Activated naive CD4-positive, alpha-beta T cell treated with anti-CD3 and anti-CD28 coated beads, Interleukin-2, amount 10 ng/mL, durations not matched to agents 7 days and 5 days (primary cell): ENCODE measurements around the gene PTPRE.

Experiments
- CTCF ChIA-PET: fragments of 350-600 bp; sonication (Branson Sonifier 250); formaldehyde crosslinking; loops from one replicate; lab custom pipeline; 2021; ENCODE audit warnings: antibody characterized with exemption; lab: Charles Lee
- DNase-seq: peaks from one replicate; pipeline ENCODE4 v3.0.0-alpha.2; 2020
- H3K27ac Mint-ChIP-seq: one replicate; pipeline ENCODE4 v1.8.0; 2021; ENCODE audit warnings: mild to moderate bottlenecking, moderate library complexity, mixed read lengths
- H3K27me3 Mint-ChIP-seq: one replicate; pipeline ENCODE4 v1.8.0; 2021; ENCODE audit warnings: mild to moderate bottlenecking, mixed read lengths
- H3K36me3 Mint-ChIP-seq: one replicate; pipeline ENCODE4 v1.8.0; 2021; ENCODE audit warnings: mixed read lengths
- H3K4me1 Mint-ChIP-seq: one replicate; pipeline ENCODE4 v1.8.0; 2021; ENCODE audit warnings: mixed read lengths
- H3K4me3 Mint-ChIP-seq: one replicate; pipeline ENCODE4 v1.8.0; 2021; ENCODE audit warnings: mild to moderate bottlenecking, moderate library complexity, mixed read lengths
- H3K9me3 Mint-ChIP-seq: one replicate; pipeline ENCODE4 v1.8.0; 2021; ENCODE audit warnings: mixed read lengths

Gene PTPRE

DNA sequence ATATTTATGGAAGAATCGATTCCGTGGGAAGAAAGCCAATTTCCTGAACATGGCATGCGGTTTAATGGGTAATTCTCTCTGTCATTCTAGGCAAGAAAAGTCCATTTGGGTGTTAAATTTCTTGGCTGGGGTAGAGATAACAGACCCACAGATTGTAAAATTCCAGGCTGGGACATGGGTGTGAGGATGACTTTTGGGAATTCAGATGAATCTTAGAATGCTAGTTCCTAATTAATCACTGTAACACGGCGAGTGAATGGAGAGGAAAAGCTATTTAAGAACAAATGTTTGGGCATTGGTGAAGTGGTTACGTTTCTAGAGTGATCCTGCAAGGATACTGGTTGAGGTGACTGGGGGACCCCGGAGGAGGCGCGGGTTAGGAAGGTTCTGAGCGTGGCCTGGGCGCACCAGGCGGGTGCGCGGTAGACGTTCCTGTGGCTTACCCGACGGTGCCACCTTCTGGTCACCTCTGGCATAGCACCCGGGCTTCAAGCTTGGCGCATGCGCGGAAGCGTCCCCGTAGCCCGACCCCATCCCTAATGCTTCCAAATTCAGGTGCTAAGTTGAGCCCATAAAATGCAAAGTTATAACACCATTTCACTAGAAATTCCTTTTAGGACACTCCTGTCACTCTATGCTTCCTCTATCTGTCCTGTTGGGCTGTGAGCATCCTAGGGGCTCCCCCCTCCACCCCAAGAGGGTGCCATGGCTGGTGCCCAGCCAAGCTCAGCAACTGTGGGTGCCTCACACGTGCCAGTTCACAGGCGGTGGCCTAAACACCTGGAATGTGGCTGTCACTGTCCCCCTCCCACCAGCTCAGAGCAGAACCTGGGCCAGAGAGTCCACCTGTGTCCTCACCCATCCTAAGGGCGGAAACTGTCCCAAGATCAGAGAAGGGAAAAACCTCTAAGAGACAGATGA, 104.4 kb downstream of the PTPRE start:
- Mint-ChIP-seq H3K9me3 (no peaks in the 10 kb centered on the region), H3K36me3 (no peaks in the 10 kb centered on the region), H3K4me3 (no peak overlapping the region)

DNA sequence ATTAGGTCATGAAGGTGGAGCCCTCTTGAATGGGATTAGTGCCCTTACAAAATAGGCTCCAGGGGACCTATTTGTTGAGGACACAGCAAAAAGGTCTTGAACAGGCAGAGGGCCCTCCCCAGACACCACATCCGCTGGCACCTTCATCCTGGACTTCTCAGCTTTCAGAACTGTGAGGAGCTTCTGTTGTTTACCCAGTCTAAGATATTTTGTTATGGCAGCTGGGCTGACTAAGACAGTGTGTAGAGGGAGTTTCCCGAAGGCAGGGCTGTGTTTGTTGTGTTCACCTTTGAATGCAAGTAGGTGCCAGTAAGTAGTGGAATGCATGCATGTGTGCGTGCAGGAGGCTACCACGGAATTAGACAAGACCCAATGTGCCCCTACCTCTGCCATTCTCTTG, 106.7 kb downstream of the PTPRE start:
- no peak for DNase-seq
- H3K4me1 Mint-ChIP-seq: peaks cover 14% of the 10 kb centered on the region
- H3K36me3 Mint-ChIP-seq: no peaks in the 10 kb centered on the region
- H3K27me3 Mint-ChIP-seq: peaks cover 21% of the 10 kb centered on the region
- CTCF ChIA-PET: interaction anchor here (0.7 to 10.0 kb wide), 7 partner anchors 22 to 1826 kb away, joined by 3 to 145 read pairs (median 12); partner anchors contain the start of gene PTPRE
- H3K4me3 Mint-ChIP-seq: no peak overlapping the region
- H3K9me3 Mint-ChIP-seq: no peaks in the 10 kb centered on the region
- H3K27ac Mint-ChIP-seq: no peak overlapping the region

More for the DNA sequence above, 104.4 kb downstream of the PTPRE start:
- Mint-ChIP-seq H3K27me3 (peaks cover 27% of the 10 kb centered on the region), H3K27ac (peak overlapping the region; percentile 26), H3K4me1 (peaks cover 9% of the 10 kb centered on the region)
- CTCF ChIA-PET: interaction anchor here (0.6 to 10.0 kb wide), 37 partner anchors 8 to 297 kb away, joined by 3 to 145 read pairs (median 4); partner anchors contain the start of gene PTPRE
- peak; percentile 88 for DNase-seq

DNA sequence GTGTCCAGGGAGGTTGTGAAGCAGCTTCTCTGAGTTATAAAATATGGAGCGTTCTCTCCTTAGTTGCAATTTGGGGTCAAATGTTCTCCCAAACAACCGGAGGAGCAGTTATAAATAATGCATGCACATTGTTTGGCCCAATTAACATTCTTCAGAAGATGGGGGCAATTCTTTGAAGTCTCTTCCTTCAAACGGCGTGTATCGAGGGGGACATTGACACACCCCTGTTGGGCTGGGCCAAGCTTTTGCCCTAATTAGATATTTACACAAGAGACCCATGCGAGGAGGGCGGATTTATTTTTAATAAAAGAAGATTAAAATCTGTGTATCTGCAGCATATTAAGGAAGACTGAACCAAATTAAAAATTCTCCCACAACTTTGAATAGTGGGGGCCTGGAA, 107.3 kb downstream of the PTPRE start:
- Mint-ChIP-seq H3K27ac (no peak overlapping the region), H3K4me1 (peaks cover 16% of the 10 kb centered on the region), H3K27me3 (peaks cover 20% of the 10 kb centered on the region), H3K4me3 (no peak overlapping the region), H3K9me3 (no peaks in the 10 kb centered on the region), H3K36me3 (no peaks in the 10 kb centered on the region)
- DNase-seq: no peak
- CTCF ChIA-PET: interaction anchor here (1.4 to 10.0 kb wide), 5 partner anchors 21 to 135 kb away, joined by 3 to 145 read pairs (median 12); partner anchors contain the start of gene PTPRE

DNA sequence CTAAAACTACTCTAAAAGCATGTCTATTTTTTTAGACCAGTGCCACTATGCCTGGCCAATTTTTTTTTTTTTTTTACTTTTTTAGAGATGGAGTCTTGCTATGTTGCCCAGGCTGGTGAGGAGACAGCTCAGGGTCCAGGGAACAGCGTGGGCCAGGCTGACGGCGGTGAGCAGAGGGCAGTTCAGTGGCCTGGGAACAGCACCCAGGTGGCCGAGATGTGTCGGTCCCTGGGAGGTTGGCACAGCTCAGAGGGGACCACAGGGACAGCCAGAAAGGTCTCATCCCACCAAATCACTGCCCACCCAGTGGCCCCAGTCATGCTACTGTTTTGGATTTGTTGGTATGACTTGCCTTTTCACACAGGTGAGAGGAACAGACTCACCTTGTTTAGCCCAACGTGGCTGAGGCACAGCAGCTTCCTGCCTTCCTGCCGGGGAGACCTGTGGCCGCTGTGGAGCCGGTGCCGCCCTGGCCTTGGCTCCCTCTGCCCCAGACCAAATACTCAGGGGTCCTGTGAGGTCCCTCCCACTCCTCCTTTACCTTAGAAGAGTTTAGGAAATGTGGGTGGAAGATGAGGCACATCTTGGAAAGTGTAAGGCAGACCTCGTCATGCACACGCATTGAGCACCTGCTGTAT, 109.6 kb downstream of the PTPRE start:
- H3K27ac Mint-ChIP-seq: no peak overlapping the region
- H3K36me3 Mint-ChIP-seq: no peaks in the 10 kb centered on the region
- peak; percentile 14 for DNase-seq
- no peaks in the 10 kb centered on the region for H3K9me3 Mint-ChIP-seq
- H3K27me3 Mint-ChIP-seq: peaks cover 6% of the 10 kb centered on the region
- CTCF ChIA-PET: interaction anchor here (1.3 to 10.0 kb wide), 5 partner anchors 19 to 110 kb away, joined by 3 to 145 read pairs (median 10); partner anchors contain the start of gene PTPRE
- H3K4me3 Mint-ChIP-seq: no peak overlapping the region
- peaks cover 11% of the 10 kb centered on the region for H3K4me1 Mint-ChIP-seq

DNA sequence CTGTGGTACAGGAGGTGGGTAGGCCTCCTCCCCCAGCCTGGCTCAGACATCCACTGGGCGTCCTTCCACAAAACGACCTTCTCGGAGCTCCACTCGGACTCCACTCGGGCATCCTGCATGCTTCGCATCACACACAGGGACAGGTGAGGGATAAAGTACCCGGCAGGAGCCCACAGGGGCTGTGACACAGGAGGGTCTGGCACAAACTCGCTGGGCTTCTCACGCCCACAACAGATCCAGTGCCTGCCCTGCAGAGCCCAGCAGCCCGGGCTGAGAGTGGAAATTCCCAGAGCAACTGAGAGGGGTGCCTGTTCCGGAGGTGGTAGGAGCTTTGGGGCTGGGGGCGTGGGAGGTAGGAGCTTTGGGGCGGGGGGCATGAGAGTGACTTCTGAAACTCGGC, 110.9 kb downstream of the PTPRE start:
- Mint-ChIP-seq H3K36me3 (no peaks in the 10 kb centered on the region), H3K27ac (no peak overlapping the region), H3K27me3 (peaks cover 6% of the 10 kb centered on the region), H3K4me3 (no peak overlapping the region), H3K4me1 (peaks cover 7% of the 10 kb centered on the region), H3K9me3 (no peaks in the 10 kb centered on the region)
- CTCF ChIA-PET: interaction anchor here (1.3 kb wide), 1 partner anchor 112 kb away, joined by 3 read pairs; the partner anchor contains the start of gene PTPRE
- DNase-seq: no peak

DNA sequence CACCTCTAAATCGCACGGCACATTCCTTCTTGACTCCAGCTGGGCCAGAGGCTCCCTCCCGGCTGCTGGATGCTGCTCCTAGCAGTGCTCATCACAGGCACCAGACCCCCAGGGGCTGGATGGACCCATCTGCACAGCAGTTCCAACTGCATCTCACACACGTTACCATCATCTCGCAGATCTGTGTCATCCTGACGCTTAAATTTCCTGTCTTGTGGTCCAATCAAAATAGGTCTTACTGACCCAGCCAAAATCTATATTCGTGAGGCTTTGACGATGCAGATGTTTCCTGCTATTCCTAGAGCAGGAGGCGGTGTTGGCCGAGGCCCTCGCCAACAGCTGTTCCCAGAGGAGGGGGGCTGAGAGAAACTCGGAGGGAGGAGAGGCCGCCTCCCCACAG, 111.3 kb downstream of the PTPRE start:
- peaks cover 6% of the 10 kb centered on the region for H3K27me3 Mint-ChIP-seq
- CTCF ChIA-PET: interaction anchor here (1.3 kb wide), 1 partner anchor 112 kb away, joined by 3 read pairs; the partner anchor contains the start of gene PTPRE
- no peaks in the 10 kb centered on the region for H3K36me3 Mint-ChIP-seq
- no peak overlapping the region for H3K4me3 Mint-ChIP-seq
- H3K4me1 Mint-ChIP-seq: peaks cover 7% of the 10 kb centered on the region
- H3K9me3 Mint-ChIP-seq: no peaks in the 10 kb centered on the region
- no peak overlapping the region for H3K27ac Mint-ChIP-seq
- no peak for DNase-seq

DNA sequence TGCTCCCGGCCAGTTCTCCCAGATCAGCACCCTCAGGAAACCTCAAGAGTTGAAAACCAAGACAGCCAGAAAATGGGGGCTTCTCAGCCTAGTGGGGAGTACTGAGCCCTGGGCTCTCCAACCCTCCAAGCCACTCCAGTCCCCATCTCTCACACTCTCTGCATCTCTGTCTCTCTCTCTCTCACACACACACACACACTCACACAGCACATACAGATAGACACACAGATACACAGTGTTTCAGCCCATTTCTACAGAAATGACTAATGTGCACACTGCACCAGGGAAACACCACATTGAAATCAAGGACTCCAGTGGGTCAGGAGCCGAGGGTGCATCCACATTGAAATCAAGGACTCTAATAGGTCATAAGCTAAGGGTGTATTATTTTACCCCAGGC, 111.8 kb downstream of the PTPRE start:
- CTCF ChIA-PET: interaction anchor here (1.1 to 4.3 kb wide), 2 partner anchors 8 to 50 kb away, joined by 4 to 14 read pairs; no protein-coding TSS in a partner anchor
- Mint-ChIP-seq H3K27me3 (peaks cover 6% of the 10 kb centered on the region), H3K4me3 (no peak overlapping the region), H3K27ac (no peak overlapping the region), H3K36me3 (no peaks in the 10 kb centered on the region), H3K4me1 (peaks cover 7% of the 10 kb centered on the region), H3K9me3 (no peaks in the 10 kb centered on the region)
- no peak for DNase-seq

DNA sequence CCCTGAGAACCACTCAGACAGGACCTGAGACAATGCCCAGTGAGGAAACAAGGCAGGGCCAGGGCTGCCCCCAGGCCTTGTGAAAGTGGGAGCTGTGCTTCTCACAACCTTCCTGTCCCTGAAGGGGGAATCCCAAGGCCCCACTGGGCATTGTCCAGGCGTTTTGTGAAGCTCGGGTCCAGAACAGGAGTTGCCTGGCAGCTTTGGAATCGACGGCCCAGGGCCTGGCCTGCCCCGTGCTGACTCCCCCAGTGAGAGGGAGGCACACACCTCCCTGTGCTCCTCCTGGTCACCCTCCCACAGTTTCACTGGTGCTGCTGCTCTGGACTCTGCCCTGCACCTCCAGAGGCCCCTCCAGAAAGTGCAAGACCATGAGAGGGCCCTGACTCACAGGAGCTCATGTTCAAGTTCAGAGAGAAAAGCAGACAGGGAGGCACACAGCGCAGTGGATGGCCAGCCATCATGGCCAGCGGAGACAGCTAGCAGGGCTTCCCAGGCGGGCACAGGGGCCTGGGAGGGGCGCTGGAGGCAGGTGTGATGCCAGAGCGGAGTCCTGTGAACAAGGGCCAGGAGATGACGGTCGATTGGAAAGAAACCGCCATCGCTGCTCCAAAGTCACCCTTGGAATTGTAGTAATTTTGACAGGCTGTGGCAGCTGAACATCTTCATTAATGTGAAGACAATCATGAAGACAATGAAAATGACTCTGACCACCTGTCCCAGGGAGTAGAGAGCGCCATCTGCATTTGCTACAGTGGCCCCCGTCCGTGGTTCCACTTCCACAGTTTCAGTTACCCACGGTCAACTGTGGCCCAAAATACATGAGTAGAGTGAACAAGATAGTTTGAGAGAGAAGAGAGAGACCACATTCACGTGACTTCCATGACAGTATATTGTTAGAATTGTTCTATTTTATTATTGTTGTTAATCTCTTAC, 115.6 kb downstream of the PTPRE start:
- no peak for DNase-seq
- H3K27me3 Mint-ChIP-seq: peaks cover 21% of the 10 kb centered on the region
- H3K9me3 Mint-ChIP-seq: no peaks in the 10 kb centered on the region
- H3K36me3 Mint-ChIP-seq: no peaks in the 10 kb centered on the region
- no peak overlapping the region for H3K4me3 Mint-ChIP-seq
- peaks cover 15% of the 10 kb centered on the region for H3K4me1 Mint-ChIP-seq
- CTCF ChIA-PET: interaction anchor here (1.7 to 4.3 kb wide), 2 partner anchors 12 to 46 kb away, joined by 8 to 14 read pairs; no protein-coding TSS in a partner anchor
- no peak overlapping the region for H3K27ac Mint-ChIP-seq

DNA sequence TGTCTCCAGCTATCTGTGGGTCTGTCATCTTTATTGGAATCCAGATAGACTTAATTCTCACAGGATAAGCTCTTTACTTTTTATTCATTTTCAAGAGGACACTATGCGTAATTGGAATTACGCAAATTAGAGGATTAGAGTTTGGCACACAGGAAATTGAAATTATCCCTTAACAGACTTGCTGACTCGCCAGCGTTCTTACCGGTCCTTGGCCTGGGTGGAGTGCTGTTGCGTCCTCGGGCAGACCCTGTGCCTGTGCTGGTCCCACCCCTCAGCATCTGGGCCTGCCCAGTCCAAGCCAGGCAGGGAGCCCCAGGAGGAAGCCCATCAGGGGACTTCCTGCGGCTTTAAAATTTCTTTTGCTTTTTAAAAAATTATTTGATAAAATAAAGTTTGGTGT, 117.5 kb downstream of the PTPRE start:
- no peaks in the 10 kb centered on the region for H3K9me3 Mint-ChIP-seq
- H3K27ac Mint-ChIP-seq: no peak overlapping the region
- peaks cover 11% of the 10 kb centered on the region for H3K4me1 Mint-ChIP-seq
- no peak for DNase-seq
- CTCF ChIA-PET: interaction anchor here (0.9 to 3.6 kb wide), 3 partner anchors 11 to 45 kb away, joined by 3 to 30 read pairs (median 5); no protein-coding TSS in a partner anchor
- H3K4me3 Mint-ChIP-seq: no peak overlapping the region
- no peaks in the 10 kb centered on the region for H3K36me3 Mint-ChIP-seq
- H3K27me3 Mint-ChIP-seq: peaks cover 28% of the 10 kb centered on the region

DNA sequence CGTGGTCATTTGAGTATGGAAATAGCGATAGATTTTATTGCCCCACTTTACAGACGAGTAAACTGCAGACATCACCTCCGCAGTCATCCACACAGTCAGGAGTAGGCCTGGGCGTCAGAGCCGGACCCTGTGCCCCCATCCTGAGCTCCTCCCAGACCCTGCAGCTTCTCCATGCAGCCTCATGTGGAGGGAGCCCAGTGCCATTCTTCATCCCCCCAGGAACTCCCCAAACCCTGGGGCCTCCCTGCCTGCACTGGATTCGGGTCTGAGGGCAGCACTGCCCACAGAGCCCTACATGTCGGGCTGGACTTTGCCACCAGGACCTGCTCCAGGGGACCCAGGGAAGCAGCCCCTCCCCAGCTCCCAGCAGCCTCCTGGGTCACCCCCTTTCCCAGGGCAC, 118.5 kb downstream of the PTPRE start:
- Mint-ChIP-seq H3K27ac (no peak overlapping the region), H3K4me1 (peaks cover 11% of the 10 kb centered on the region), H3K4me3 (no peak overlapping the region), H3K9me3 (no peaks in the 10 kb centered on the region), H3K36me3 (no peaks in the 10 kb centered on the region), H3K27me3 (peaks cover 31% of the 10 kb centered on the region)
- CTCF ChIA-PET: interaction anchor here (0.8 to 3.6 kb wide), 2 partner anchors 10 to 44 kb away, joined by 4 to 30 read pairs; no protein-coding TSS in a partner anchor
- no peak for DNase-seq

DNA sequence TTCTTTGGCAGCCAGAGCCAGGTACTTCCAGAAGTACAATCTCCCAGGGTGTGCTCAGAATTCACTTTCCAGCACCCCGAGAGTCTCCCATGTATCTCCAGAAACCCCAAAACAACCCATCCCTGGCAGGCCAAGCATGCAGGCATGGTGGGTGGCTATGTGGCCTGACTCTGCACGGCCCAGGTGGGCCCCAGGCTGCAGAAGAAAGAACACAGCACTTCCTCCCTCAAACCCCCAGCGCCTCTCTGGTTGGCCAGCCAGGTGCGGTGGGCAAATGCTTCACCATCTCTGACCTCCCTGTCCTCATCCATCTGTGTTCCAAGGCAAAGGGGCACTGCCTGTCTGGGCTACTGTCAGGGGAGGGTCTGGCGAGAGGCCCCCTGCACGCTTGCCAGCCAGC, 119.0 kb downstream of the PTPRE start:
- no peak overlapping the region for H3K4me3 Mint-ChIP-seq
- no peaks in the 10 kb centered on the region for H3K36me3 Mint-ChIP-seq
- H3K27me3 Mint-ChIP-seq: peaks cover 31% of the 10 kb centered on the region
- DNase-seq: no peak
- peaks cover 11% of the 10 kb centered on the region for H3K4me1 Mint-ChIP-seq
- no peaks in the 10 kb centered on the region for H3K9me3 Mint-ChIP-seq
- H3K27ac Mint-ChIP-seq: no peak overlapping the region
- CTCF ChIA-PET: interaction anchor here (3.6 kb wide), 1 partner anchor 10 kb away, joined by 30 read pairs; no protein-coding TSS in a partner anchor

DNA sequence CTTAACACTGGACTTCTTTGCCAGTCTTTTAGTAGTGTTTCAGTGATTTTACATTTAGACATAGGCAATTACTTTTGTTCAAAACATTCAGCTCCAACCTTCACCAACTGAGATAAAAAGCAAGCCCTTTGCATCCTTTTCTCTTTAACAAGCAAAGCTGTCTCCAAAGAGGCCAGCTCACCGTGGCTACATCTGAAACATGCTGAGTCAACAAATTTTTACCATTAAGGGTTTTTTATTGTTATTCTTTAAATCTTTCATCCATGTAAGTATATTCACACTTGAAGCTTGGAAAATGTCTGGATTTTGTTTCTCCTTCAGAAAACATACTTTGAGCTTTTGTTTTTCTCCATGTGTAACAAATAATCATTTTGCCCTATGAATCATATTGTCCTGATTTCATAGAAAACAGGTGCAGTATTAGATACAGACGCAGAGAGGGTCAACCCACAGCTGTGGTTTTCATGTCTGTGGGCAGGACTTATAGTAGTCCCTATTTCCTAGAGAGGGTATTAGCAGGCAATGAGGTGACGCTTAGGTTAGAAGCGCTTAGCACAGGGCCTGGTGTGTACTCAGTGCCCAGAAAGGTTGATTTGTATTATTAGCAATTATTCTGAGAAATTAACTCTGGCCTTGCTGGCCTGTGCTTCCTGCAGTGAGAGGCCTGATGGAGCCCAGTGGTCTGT, 119.9 kb downstream of the PTPRE start:
- no peak overlapping the region for H3K27ac Mint-ChIP-seq
- H3K36me3 Mint-ChIP-seq: no peaks in the 10 kb centered on the region
- peaks cover 11% of the 10 kb centered on the region for H3K4me1 Mint-ChIP-seq
- CTCF ChIA-PET: interaction anchor here (0.8 to 3.6 kb wide), 4 partner anchors 9 to 43 kb away, joined by 3 to 30 read pairs (median 3); no protein-coding TSS in a partner anchor
- no peak overlapping the region for H3K4me3 Mint-ChIP-seq
- no peaks in the 10 kb centered on the region for H3K9me3 Mint-ChIP-seq
- H3K27me3 Mint-ChIP-seq: peaks cover 37% of the 10 kb centered on the region
- no peak for DNase-seq
